Left lung (tissue), 10 donors: Measurements from ENCODE around the gene REL. TPM values are rescaled to one million over a fixed set of nuclear protein-coding genes. Genes with fewer than 3 reads are reported as not detected.

Experiments used
- ATAC-seq: fragments of 200-7000 bp; cut with Tn5 transposase; one replicate; pipeline ENCODE4 v1.9.1; 2020; ENCODE audit warnings: moderate library complexity
- DNase-seq, 4 donors: peaks; one replicate each; pipeline ENCODE4 v3.0.0-alpha.2; 2013 to 2020
- H3K27ac ChIP-seq, 2 donors: fragments of 200-600 bp; sonication (generic) in 1 of 2; one replicate each; pipeline versions ENCODE4 v1.5.0 to v1.8.0; 2020 to 2021
- H3K27me3 ChIP-seq, 2 donors: fragments of 200-600 bp; sonication (generic) in 1 of 2; one replicate each; pipeline versions ENCODE4 v1.5.0 to v1.8.0; 2020 to 2021
- H3K36me3 ChIP-seq, 2 donors: fragments of 200-600 bp; sonication (generic) in 1 of 2; one replicate each; pipeline versions ENCODE4 v1.5.0 to v1.8.0; 2020 to 2021
- H3K4me1 ChIP-seq, 2 donors: fragments of 200-600 bp; one replicate each; pipeline ENCODE4 v1.8.0; 2021
- H3K4me3 ChIP-seq, 2 donors: fragments of 200-600 bp; sonication (generic) in 1 of 2; one replicate each; pipeline versions ENCODE4 v1.5.0 to v1.8.0; 2020 to 2021; ENCODE audit warnings: mild to moderate bottlenecking in 1 of 2
- H3K9me3 ChIP-seq, 2 donors: fragments of 200-600 bp; sonication (generic) in 1 of 2; one replicate each; pipeline versions ENCODE4 v1.5.0 to v1.8.0; 2020 to 2021
- intact Hi-C, 2 donors: fragments of 100-400 bp; cut with DNase I; formaldehyde crosslinking; loops; one replicate each; pipeline versions ENCODE4 v1.11.2 to v1.14.2; 2022
- polyA plus RNA-seq, 6 donors: library from polyadenylated mRNA; unstranded; fragments of 120-200 nt; gene quantifications; one replicate each; pipeline ENCODE4 v1.2.1, GENCODE V29; 2013; ENCODE audit not compliant: insufficient read length in 6 of 6
- total RNA-seq, 2 donors: library from RNA; stranded (reverse); fragmentation: NEBNext Ultra II Directional; extraction: Animal tissue kit (Norgen Biotek cat#: 25700); gene quantifications; one replicate each; pipeline ENCODE4 v1.2.1, GENCODE V29; 2021
- TF ChIP-seq, protein P1 (sequence below), 2 donors: fragments of 200-600 bp; sonication (generic) in 1 of 2; IDR thresholded peaks; one replicate each; pipeline versions ENCODE4 v1.5.0 to v1.8.0; 2021; ENCODE audit warnings: antibody characterized with exemption in 2 of 2
- donor health status: DM: no; HTN: yes; CAD: no.
- donor health status: DM: no; HTN: no; CAD: no.

The REL gene
- total and polyA plus RNA-seq, 8 donors: 10.0 to 31.8 (median 11.9) TPM

- Histone ChIP-seq H3K27ac (no peak overlapping the region), H3K4me3 (no peak overlapping the region), H3K27me3 (no peaks in the 10 kb centered on the region), H3K36me3 (peaks cover 0 to 16% of the 10 kb centered on the region in 2 donors), H3K4me1 (peaks cover 0 to 13% of the 10 kb centered on the region in 2 donors), H3K9me3 (no peaks in the 10 kb centered on the region)
- no peak for DNase-seq
- no peak for ATAC-seq
- intact Hi-C loops: no loop called here
- TF ChIP-seq, protein P1, sequence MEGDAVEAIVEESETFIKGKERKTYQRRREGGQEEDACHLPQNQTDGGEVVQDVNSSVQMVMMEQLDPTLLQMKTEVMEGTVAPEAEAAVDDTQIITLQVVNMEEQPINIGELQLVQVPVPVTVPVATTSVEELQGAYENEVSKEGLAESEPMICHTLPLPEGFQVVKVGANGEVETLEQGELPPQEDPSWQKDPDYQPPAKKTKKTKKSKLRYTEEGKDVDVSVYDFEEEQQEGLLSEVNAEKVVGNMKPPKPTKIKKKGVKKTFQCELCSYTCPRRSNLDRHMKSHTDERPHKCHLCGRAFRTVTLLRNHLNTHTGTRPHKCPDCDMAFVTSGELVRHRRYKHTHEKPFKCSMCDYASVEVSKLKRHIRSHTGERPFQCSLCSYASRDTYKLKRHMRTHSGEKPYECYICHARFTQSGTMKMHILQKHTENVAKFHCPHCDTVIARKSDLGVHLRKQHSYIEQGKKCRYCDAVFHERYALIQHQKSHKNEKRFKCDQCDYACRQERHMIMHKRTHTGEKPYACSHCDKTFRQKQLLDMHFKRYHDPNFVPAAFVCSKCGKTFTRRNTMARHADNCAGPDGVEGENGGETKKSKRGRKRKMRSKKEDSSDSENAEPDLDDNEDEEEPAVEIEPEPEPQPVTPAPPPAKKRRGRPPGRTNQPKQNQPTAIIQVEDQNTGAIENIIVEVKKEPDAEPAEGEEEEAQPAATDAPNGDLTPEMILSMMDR (IDR thresholded peaks at IDR 0.05): no peak
Observed at GRCh38 chr2:60957224-60957623, 75.8 kb downstream of the REL start.

DNA sequence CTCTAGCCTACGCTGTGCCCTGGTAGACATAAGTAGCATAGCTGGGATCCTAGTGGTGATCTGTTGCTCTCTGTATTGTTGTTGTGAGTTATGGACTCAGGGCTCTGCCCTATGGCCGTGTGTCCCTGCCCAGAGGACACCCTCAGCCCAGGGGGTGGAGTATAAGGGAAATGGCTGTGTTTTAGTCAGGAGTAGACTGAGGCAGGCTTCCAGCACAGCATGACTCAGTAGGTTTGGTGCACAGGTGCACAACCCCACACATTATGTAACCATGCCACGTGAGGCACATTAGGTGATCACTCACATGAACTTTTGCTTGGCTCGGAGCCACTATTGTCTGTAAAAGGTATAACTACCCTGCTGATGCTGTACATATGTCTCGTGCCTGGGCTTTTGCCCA, 76.3 kb downstream of the REL start:
- ATAC-seq (no peak), DNase-seq (no peak)
- TF ChIP-seq, protein P1 (IDR thresholded peaks at IDR 0.05): no peak
- Histone ChIP-seq H3K9me3 (no peaks in the 10 kb centered on the region), H3K4me1 (peaks cover 0 to 13% of the 10 kb centered on the region in 2 donors), H3K27ac (no peak overlapping the region), H3K27me3 (no peaks in the 10 kb centered on the region), H3K4me3 (no peak overlapping the region), H3K36me3 (peaks cover 0 to 12% of the 10 kb centered on the region in 2 donors)
- intact Hi-C loops: no loop called here

GRCh38 chr2:60958361-60958760, 77.0 kb downstream of the REL start:
- TF ChIP-seq, protein P1 (IDR thresholded peaks at IDR 0.05): no peak
- no peak overlapping the region for H3K27ac ChIP-seq
- peaks cover 0 to 13% of the 10 kb centered on the region in 2 donors for H3K4me1 ChIP-seq
- no peak for ATAC-seq
- DNase-seq: no peak
- H3K9me3 ChIP-seq: no peaks in the 10 kb centered on the region
- H3K36me3 ChIP-seq: peaks cover 0 to 9% of the 10 kb centered on the region in 2 donors
- no peaks in the 10 kb centered on the region for H3K27me3 ChIP-seq
- intact Hi-C loops: no loop called here
- no peak overlapping the region for H3K4me3 ChIP-seq

DNA sequence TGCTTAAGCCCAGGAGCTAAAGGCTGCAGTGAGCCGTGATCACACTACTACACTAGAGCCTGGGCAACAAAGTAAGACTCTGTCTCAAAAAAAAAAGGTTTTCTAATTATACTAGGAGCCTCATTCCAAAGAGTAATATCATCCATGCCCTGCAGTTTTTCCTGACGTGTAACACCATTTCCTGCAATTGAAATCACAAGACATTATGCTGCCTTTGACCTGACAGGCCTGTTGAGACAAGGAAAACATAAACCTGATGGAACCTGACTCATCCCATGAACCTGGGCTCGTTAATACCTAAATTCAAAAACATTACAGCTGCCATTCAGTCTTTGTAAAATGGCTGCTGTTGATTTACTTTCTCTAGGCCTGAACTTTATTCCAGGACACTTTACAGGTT, 77.4 kb downstream of the REL start:
- peaks cover 0 to 13% of the 10 kb centered on the region in 2 donors for H3K4me1 ChIP-seq
- intact Hi-C loops: no loop called here
- no peaks in the 10 kb centered on the region for H3K27me3 ChIP-seq
- H3K4me3 ChIP-seq: no peak overlapping the region
- TF ChIP-seq, protein P1 (IDR thresholded peaks at IDR 0.05): no peak
- H3K9me3 ChIP-seq: no peaks in the 10 kb centered on the region
- peaks cover 0 to 6% of the 10 kb centered on the region in 2 donors for H3K36me3 ChIP-seq
- DNase-seq (no peak), ATAC-seq (no peak)
- H3K27ac ChIP-seq: no peak overlapping the region

- Histone ChIP-seq H3K27ac (no peak overlapping the region), H3K9me3 (no peaks in the 10 kb centered on the region), H3K27me3 (no peaks in the 10 kb centered on the region), H3K4me1 (peaks cover 0 to 13% of the 10 kb centered on the region in 2 donors), H3K4me3 (no peak overlapping the region), H3K36me3 (no peaks in the 10 kb centered on the region)
- TF ChIP-seq, protein P1 (IDR thresholded peaks at IDR 0.05): no peak
- ATAC-seq (no peak), DNase-seq (no peak)
- intact Hi-C loops: no loop called here
Observed at GRCh38 chr2:60959501-60959900, 78.1 kb downstream of the REL start.
